NCI-H2081 treated with DMSO at 0.1 percent for 48 hours (cell line): Measurements from ENCODE around the gene ZBTB6.
"Not testable (repeated sequence)": the region's sequence is repeated elsewhere in the genome, so short reads cannot be mapped to it uniquely, and the experiment has no call there.

Experiments
- DNase-seq: peaks from one replicate; lab custom pipeline; 2025; lab: John Stamatoyannopoulos, UW

ZBTB6 gene

GRCh38 chr9:122929796-122930354 is 16.8 kb upstream of the ZBTB6 start:
- no peak for DNase-seq

- no peak for DNase-seq
These were observed 10.8 kb upstream of the ZBTB6 start for GRCh38 chr9:122923947-122924346.

DNA sequence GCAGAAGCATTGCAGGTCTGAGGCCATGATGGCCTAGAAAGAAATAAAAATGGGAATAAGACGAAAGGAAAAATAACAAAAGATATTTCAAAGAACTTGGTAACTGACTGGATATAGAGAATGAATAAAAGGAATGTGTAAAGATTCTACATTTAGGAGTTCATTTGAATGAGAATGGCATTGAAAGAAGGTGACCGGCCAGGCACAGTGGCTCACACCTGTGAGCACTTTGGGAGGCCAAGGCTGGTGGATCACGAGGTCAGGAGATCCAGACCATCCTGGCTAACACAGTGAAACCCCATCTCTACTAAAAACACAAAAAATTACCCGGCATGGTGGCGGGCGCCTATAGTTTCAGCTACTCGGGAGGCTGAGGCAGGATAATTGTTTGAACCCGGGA is 9.6 kb upstream of the ZBTB6 start:
- DNase-seq = no peak

DNA sequence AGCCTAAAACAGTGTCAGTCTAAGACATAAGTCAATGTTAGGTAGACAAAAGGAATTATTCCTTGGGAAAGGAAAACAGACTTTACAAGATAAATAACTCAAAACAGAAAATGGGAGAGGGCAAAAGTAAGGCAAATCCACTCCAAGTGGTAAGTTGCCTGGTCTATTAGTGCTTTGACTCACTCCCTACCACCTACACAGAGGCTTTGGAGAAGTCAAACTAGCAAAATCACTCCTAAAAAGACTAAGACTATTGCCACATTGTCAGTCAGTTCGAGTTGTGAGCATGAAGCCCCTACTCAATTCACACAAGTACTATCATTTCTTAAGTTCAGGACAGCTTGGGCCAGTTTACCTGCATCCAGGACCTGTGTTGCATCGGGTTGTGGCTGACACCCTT is 5.2 kb upstream of the ZBTB6 start:
- no peak for DNase-seq

GRCh38 chr9:122912671-122912963 is 506 bp downstream of the ZBTB6 start:
- DNase-seq = no peak

DNA sequence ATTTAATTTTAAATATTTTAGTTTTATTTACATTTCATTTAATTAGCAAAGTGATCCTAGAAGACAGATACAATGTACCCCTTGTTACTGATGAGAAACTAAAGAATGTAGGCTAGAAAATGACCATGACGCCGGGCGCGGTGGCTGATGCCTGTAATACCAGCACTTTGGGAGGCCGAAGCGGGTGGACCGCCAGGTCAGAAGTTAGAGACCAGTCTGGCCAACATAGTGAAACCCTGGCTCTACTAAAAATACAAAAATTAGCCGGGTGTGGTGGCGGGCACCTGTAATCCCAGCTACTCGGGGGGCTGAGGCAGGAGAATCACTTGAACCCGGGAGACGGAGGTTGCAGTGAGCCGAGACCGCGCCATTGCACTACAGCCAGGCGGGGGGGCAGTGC is 7.0 kb downstream of the ZBTB6 start:
- not testable (repeated sequence) for DNase-seq

DNA sequence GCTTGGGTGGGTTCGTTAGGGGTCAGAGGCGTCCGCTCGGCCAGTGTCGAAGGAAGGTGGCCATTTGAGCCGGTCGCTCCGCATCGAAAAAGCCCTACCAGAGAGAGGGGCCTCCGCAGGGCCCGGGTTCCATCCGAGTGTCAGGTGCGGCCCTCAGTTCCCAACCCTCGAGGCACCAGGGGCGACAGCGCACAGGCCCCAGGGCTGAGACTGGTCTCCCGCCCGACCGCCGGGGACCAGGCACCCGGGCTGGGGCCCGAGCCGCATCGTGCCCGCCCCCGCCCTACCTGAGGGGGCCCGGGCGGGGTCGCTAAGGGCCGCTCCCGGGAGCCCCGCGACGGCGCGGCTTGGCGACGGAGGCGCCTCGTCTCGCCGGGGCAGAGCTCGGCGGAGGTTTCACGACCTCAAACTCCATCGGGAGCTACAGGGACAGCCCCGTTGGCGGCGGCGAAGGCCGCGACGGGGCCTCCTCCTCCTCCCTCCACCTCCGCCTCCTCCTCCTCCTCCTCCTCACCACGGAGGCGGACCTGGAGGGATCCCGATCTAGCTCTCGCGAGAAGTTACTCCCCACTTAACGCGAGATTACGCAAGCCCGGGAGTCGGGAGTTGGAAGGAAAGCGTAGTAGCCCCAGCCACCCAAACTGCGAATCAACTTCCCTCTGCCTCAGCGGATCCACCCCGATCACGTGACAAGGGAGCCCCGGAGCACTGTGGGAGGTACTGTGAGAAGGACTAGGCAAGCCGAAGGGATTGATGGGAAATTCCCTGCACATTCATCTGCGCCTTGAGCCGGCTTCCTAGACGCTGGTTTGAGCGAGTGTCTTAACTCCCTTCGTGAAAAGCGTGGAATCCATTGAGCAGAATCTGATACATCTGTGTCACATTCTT is 8.1 kb downstream of the ZBTB6 start, which contains the start of gene RC3H2:
Gene RC3H2, minus strand, starts transcription at position 537 of the 888 bp plus-strand sequence. CDS start 7,850 bp downstream, outside the sequence.
- peak; percentile 95 for DNase-seq

- no peak for DNase-seq
These were observed 8.7 kb downstream of the ZBTB6 start for GRCh38 chr9:122904466-122904822.

DNA sequence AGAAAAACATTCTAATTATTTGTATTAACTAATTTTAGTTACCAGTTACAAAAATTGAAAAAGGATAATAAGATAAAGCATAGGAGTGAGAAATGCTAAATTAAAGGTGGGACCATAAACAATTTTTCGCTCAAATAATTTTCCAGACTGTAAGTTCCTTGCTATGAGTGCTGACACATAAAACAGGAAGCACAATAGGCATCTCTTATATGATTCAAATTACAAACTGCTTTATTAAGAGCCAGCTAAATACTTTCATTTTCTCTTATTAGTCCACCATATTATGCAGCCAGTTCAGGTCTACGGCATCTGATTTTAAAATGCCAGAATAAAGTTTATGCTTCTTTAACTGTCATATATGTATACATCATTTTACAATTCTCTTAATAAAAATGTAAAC is 12.3 kb downstream of the ZBTB6 start:
- DNase-seq = no peak

GRCh38 chr9:122897969-122898368 is 15.2 kb downstream of the ZBTB6 start:
- DNase-seq = no peak

GRCh38 chr9:122888480-122888879 is 24.6 kb downstream of the ZBTB6 start:
- no peak for DNase-seq

GRCh38 chr9:122883125-122883524 is 30.0 kb downstream of the ZBTB6 start:
- no peak for DNase-seq

- no peak for DNase-seq
These were observed 33.7 kb downstream of the ZBTB6 start for GRCh38 chr9:122879443-122879842.

- no peak for DNase-seq
These were observed 37.6 kb downstream of the ZBTB6 start for GRCh38 chr9:122875523-122875922.

- DNase-seq = not testable (repeated sequence)
These were observed 45.8 kb downstream of the ZBTB6 start for GRCh38 chr9:122867276-122867675.

- DNase-seq = no peak
These were observed 47.0 kb downstream of the ZBTB6 start for GRCh38 chr9:122866079-122866478.

DNA sequence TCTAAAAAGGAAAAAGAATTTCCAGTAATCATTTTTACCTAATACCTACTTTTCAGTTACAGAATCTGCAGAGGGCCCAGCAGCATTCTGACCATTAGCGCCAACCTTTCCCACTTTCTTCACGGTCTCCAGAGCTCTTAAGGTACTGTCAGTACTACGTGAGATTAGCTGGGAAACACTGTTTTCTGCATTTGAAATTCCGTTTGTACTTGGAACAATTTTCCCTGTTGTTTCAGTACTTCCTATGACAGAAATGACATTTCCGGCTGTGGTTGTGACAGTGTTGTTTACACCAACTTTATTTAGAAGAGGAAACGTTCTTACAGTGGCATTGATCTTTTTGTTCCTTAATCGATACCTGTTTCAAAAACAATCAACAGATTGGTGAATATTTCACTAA is 47.8 kb downstream of the ZBTB6 start:
- DNase-seq = no peak

DNA sequence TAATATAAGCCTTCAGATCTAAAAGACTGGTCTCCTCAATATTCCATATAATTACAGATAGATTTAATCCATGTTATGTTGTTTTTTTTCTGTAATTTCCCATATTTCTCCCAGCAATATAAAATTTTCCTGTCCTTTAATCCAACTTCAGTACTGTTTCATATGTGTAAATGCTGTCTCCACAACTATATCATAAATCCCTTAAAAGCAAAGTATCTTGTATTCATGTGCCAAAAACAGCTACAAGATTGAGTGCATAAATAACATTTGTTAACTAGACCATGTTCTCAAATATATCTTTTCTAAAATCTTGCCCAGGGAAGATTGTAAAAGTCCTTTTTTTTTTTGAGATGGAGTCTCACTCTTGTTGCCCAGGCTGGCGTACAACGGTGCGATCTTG is 49.7 kb downstream of the ZBTB6 start:
- DNase-seq = no peak

GRCh38 chr9:122860319-122861142 is 52.6 kb downstream of the ZBTB6 start:
- DNase-seq = no peak
